K562 (cell line): ENCODE results near the gene POP5. TPM values are rescaled to one million over a fixed set of nuclear protein-coding genes. Genes with fewer than 3 reads are reported as not detected.

Experiments used
- ATAC-seq: fragments of 200-7000 bp; cut with Tn5 transposase; 3 replicates; pipeline ENCODE4 v1.9.1; 2020; ENCODE audit warnings: moderate library complexity
- BruUV-seq: library from RNA; stranded (reverse); fragments of 400-500 nt; replicated peaks from 2 replicates; lab custom pipeline; 2021; lab: Mats Ljungman, UMichigan
- CTCF ChIA-PET: fragments of 300-600 bp; formaldehyde crosslinking; extraction: SDS; loops from one replicate; lab custom pipeline; 2021; ENCODE audit warnings: low intra/inter-chr PET ratio; lab: Yijun Ruan, JAX
- POLR2A ChIA-PET: fragments of 300-600, 350-650 bp; sonication (Branson Sonifier 250); formaldehyde crosslinking; extraction: SDS; loops from one replicate; lab custom pipeline; 2021; ENCODE audit warnings: antibody characterized with exemption, inconsistent platforms; lab: Yijun Ruan, JAX
- DNase-seq, 4 experiments: peaks; one replicate each; pipeline versions ENCODE4 v3.0.0 to v3.0.0-alpha.2; 2011 to 2018; ENCODE audit warnings: low spot score in 3 of 4, mixed read lengths in 3 of 4; ENCODE audit errors: extremely low read depth in 1 of 4
- FAIRE-seq: peaks from 2 replicates; lab custom pipeline; 2011; peaks lifted over from hg19 to GRCh38; lab: Jason Lieb, UNC
- H2AFZ ChIP-seq: 2 replicates; pipeline ENCODE4 v1.6.0; 2011; ENCODE audit warnings: low read depth, low read length, control low read depth, inconsistent platforms
- H3K27ac ChIP-seq: fragments of 200-600 bp; 3 replicates; pipeline ENCODE4 v1.8.0; 2011; ENCODE audit warnings: low read depth, mild to moderate bottlenecking, control low read depth, inconsistent platforms, low read length, moderate library complexity, mixed read lengths; ENCODE audit errors: extremely low read depth
- H3K27me3 ChIP-seq, 2 experiments: fragments of 300-600 bp in 1 of 2; 2 replicates in 1 of 2; 3 replicates in 1 of 2; pipeline versions ENCODE4 v1.6.0 to v1.8.0; 2011; ENCODE audit warnings: inconsistent platforms in 2 of 2, low read length in 2 of 2, mild to moderate bottlenecking in 1 of 2, mixed read lengths in 1 of 2, moderate library complexity in 1 of 2; ENCODE audit not compliant: control insufficient read depth in 2 of 2, insufficient read depth in 2 of 2
- H3K36me3 ChIP-seq: fragments of 300-600 bp; 3 replicates; pipeline ENCODE4 v1.8.0; 2011; ENCODE audit warnings: mild to moderate bottlenecking, low read length, inconsistent platforms; ENCODE audit not compliant: control insufficient read depth, insufficient read depth
- H3K4me1 ChIP-seq, 2 experiments: fragments of 200-600 bp in 1 of 2; replicated peaks in 1 of 2; 2 replicates in 1 of 2; 3 replicates in 1 of 2; pipeline versions ENCODE4 v1.5.1 to v1.8.0; 2011; ENCODE audit warnings: inconsistent platforms in 2 of 2, low read length in 2 of 2, mild to moderate bottlenecking in 1 of 2, mixed read lengths in 1 of 2, moderate library complexity in 1 of 2; ENCODE audit not compliant: control insufficient read depth in 2 of 2, insufficient read depth in 2 of 2
- H3K4me2 ChIP-seq: 2 replicates; pipeline ENCODE4 v1.6.1; 2011; ENCODE audit warnings: low read length, control low read depth, inconsistent platforms, mixed read lengths; ENCODE audit not compliant: insufficient read depth
- H3K4me3 ChIP-seq: fragments of 200-600 bp; sonication (generic), shearing (Covaris generic); 2 replicates; pipeline ENCODE4 v1.5.1; 2016; ENCODE audit warnings: control low read depth, inconsistent platforms
- H3K79me2 ChIP-seq: fragments of 200-600 bp; 3 replicates; pipeline ENCODE4 v1.8.0; 2011; ENCODE audit warnings: low read length, inconsistent platforms; ENCODE audit not compliant: control insufficient read depth, insufficient read depth
- H3K9ac ChIP-seq, 2 experiments: 2 replicates each; pipeline versions ENCODE4 v1.6.0 to v1.6.1; 2011; ENCODE audit warnings: low read depth in 2 of 2, low read length in 2 of 2, control low read depth in 1 of 2, inconsistent platforms in 1 of 2, mild to moderate bottlenecking in 1 of 2, mixed read lengths in 1 of 2; ENCODE audit not compliant: insufficient read depth in 1 of 2
- H3K9me1 ChIP-seq: one replicate; pipeline ENCODE4 v1.6.0; 2011; ENCODE audit warnings: inconsistent platforms, mild to moderate bottlenecking, low read length, moderate library complexity; ENCODE audit not compliant: control insufficient read depth, insufficient read depth
- H3K9me3 ChIP-seq: replicated peaks from 2 replicates; pipeline ENCODE4 v1.5.1; 2011; ENCODE audit warnings: low read depth, low read length, inconsistent platforms; ENCODE audit not compliant: control insufficient read depth, insufficient read depth
- H4K20me1 ChIP-seq: replicated peaks from 2 replicates; pipeline ENCODE4 v1.6.1; 2011; ENCODE audit warnings: low read length, inconsistent platforms, mixed read lengths; ENCODE audit not compliant: control insufficient read depth, insufficient read depth
- GMEB1 ChIP-seq: fragments of 250-450 bp; sonication (Bioruptor Pico); IDR thresholded peaks from 2 replicates; pipeline ENCODE4 v1.4.0; 2020; ENCODE audit warnings: mild to moderate bottlenecking
- MEF2D ChIP-seq: conservative IDR thresholded peaks from 2 replicates; pipeline ENCODE4 v1.6.1; 2016; ENCODE audit warnings: low read depth, missing genetic modification characterization, missing compliant biosample characterization
- RBBP5 ChIP-seq: fragments of 200-600 bp; sonication (generic); IDR thresholded peaks from 2 replicates; pipeline ENCODE4 v1.6.1; 2012; ENCODE audit warnings: borderline replicate concordance, mild to moderate bottlenecking, low read length, control low read depth, inconsistent platforms; ENCODE audit not compliant: insufficient read depth, poor library complexity, severe bottlenecking
- RBFOX2 ChIP-seq: fragments of 200-400 bp; formaldehyde crosslinking; IDR thresholded peaks from 2 replicates; pipeline ENCODE4 v1.6.1; 2017; ENCODE audit warnings: low read depth, mild to moderate bottlenecking, low read length, moderate library complexity
- RBM25 ChIP-seq: fragments of 200-400 bp; formaldehyde crosslinking; IDR thresholded peaks from 2 replicates; pipeline ENCODE4 v1.6.1; 2018; ENCODE audit warnings: low read length, low read depth, moderate library complexity; ENCODE audit not compliant: severe bottlenecking
- ZBTB26 ChIP-seq: fragments of 450-650 bp; formaldehyde crosslinking; IDR thresholded peaks from 2 replicates; pipeline ENCODE4 v1.4.0; 2022; ENCODE audit warnings: missing genetic modification characterization
- ZNF79 ChIP-seq: fragments of 250-450 bp; sonication (Bioruptor Pico); IDR thresholded peaks from 2 replicates; pipeline ENCODE4 v1.4.0; 2020; ENCODE audit warnings: low read depth, mild to moderate bottlenecking, moderate library complexity
- WGBS: fragments of 100-300 bp; shearing (Covaris generic); methylation state at CpG from one replicate; pipeline ENCODE4 v1.1.6; 2016; ENCODE audit warnings: low coverage, mixed read lengths; ENCODE audit not compliant: insufficient coverage; ENCODE audit errors: missing lambda C conversion rate; 5-methylcytosine and 5-hydroxymethylcytosine counted together
- in situ Hi-C: fragments of 300-500 bp; cut with MboI; formaldehyde crosslinking; loops from 4 replicates; pipeline ENCODE4 v1.15.0; 2018; ENCODE audit warnings: inconsistent platforms, mixed read lengths
- intact Hi-C: fragments of 100-400 bp; cut with micrococcal nuclease; formaldehyde crosslinking; loops from 2 replicates; pipeline ENCODE4 v1.14.2; 2022
- polyA plus RNA-seq, 8 experiments: library from polyadenylated mRNA; depleted of rRNA in 4 of 8; stranded (reverse) in 5 of 8; unstranded in 3 of 8; fragments of >200 nt; fragmentation: Nextera tagmentation in 2 of 8; fragmentation: Illumina TruSeq in 1 of 8; extraction: Ambion mirVana in 2 of 8; extraction: Trizol in 1 of 8; gene quantifications; 2 replicates each; pipeline versions ENCODE4 v1.2.1 to v1.2.3, GENCODE V29; 2011 to 2014; ENCODE audit warnings: inconsistent platforms in 1 of 8, missing spikeins in 1 of 8
- total RNA-seq, 7 experiments: library from RNA; depleted of rRNA in 6 of 7; stranded (reverse); fragments of >200 nt in 6 of 7; fragmentation: Illumina TruSeq in 2 of 7; extraction: Trizol in 2 of 7; gene quantifications; 2 replicates each; pipeline versions ENCODE4 v1.2.1 to v1.2.3, GENCODE V29; 2011 to 2021; ENCODE audit warnings: low replicate concordance in 1 of 7

POP5 gene
- total and polyA plus RNA-seq, 9 of the 15 experiments (the other 6 are each of a cell fraction or from before 2014, with no cell fraction given), result 57.5 to 253 (median 73.8) TPM

GRCh38 chr12:120574106-120574505 is 7.1 kb downstream of the POP5 start:
- no peaks in the 10 kb centered on the region for H3K9me1 ChIP-seq
- H3K36me3 ChIP-seq, result peaks cover 87% of the 10 kb centered on the region
- DNase-seq, result no peak
- peaks cover 13% of the 10 kb centered on the region; the same call in 1 of the 2 replicates for H4K20me1 ChIP-seq
- ATAC-seq, result no peak
- BruUV-seq, result no TSS peak
- in situ Hi-C loops, result no loop called here
- no peak for TF ChIP-seq ZNF79 (CRISPR knock-in tag)
- TF ChIP-seq GMEB1 (CRISPR knock-in tag), result no peak
- no peak for TF ChIP-seq RBBP5
- TF ChIP-seq RBM25, result no peak
- no peak for TF ChIP-seq ZBTB26 (CRISPR knock-in tag)
- no peak for TF ChIP-seq MEF2D (tag)
- no peak for TF ChIP-seq RBFOX2
- 92% methylated on average over 2 of the region's 2 CpGs for WGBS
- H2AFZ ChIP-seq, result no peak overlapping the region
- no peak overlapping the region for H3K4me3 ChIP-seq
- ChIA-PET CTCF (no interaction called here), POLR2A (interaction anchor here (3.1 kb wide), 1 partner anchor 13 kb away, joined by 13 read pairs; no protein-coding TSS in a partner anchor)
- H3K27me3 ChIP-seq, result no peaks in the 10 kb centered on the region
- no peak overlapping the region for H3K4me2 ChIP-seq
- no peak overlapping the region for H3K9ac ChIP-seq
- peaks cover 0 to 4% of the 10 kb centered on the region in 2 experiments; a peak in 1 of 5 replicates for H3K4me1 ChIP-seq
- no peak overlapping the region for H3K27ac ChIP-seq
- no peaks in the 10 kb centered on the region for H3K9me3 ChIP-seq
- H3K79me2 ChIP-seq, result no peaks in the 10 kb centered on the region
- intact Hi-C loops, result no loop called here
- no peak for FAIRE-seq
